ENCODE data around the gene FRA10AC1. TPM values are rescaled to one million over a fixed set of nuclear protein-coding genes. Genes with fewer than 3 reads are reported as not detected.
A peak's percentile ranks its signal among the peaks of the same experiment; 100 is the strongest.

The FRA10AC1 gene
- total RNA-seq, 6 experiments from 2014 or later, result 4.2 to 9.4 (median 6.6) TPM

DNA sequence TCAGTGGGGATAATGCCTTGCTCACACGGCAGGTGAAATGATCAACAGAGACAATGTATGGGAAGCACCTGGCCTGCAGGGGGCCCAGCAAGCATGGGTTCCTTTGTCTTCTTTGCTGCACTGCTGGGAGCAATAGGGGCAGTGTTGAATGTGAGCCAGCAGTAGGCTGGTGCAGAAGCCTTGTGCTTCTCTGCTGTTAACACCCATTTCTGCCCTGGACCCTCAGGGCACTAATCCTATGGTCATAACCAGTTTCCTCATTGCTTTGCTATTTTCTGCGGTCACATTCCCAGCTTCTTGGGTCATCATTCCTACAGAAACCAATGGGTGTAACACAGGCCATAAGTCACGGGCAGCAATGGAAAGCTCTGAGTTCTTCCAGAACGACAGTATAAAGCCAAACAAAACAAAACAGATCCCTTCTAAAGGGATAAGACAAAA lies 44.5 kb upstream of the FRA10AC1 start:
- ATAC-seq (peak; percentile 61 to 77 (median 62)), DNase-seq (peak in 2 of 3 donors; percentile 33 to 53)
- Histone ChIP-seq H3K4me1 (peaks cover 0 to 3% (median 1%) of the 10 kb centered on the region in 4 donors), H3K4me3 (no peak overlapping the region), H3K36me3 (no peaks in the 10 kb centered on the region), H3K27ac (no peak overlapping the region), H3K27me3 (no peaks in the 10 kb centered on the region), H3K9me3 (no peaks in the 10 kb centered on the region)
- WGBS (ENCODE audit: insufficient coverage, low coverage, low lambda C conversion rate, missing lambda C conversion rate), result 49% methylated on average over 4 of the region's 4 CpGs
- TF ChIP-seq, protein P1, sequence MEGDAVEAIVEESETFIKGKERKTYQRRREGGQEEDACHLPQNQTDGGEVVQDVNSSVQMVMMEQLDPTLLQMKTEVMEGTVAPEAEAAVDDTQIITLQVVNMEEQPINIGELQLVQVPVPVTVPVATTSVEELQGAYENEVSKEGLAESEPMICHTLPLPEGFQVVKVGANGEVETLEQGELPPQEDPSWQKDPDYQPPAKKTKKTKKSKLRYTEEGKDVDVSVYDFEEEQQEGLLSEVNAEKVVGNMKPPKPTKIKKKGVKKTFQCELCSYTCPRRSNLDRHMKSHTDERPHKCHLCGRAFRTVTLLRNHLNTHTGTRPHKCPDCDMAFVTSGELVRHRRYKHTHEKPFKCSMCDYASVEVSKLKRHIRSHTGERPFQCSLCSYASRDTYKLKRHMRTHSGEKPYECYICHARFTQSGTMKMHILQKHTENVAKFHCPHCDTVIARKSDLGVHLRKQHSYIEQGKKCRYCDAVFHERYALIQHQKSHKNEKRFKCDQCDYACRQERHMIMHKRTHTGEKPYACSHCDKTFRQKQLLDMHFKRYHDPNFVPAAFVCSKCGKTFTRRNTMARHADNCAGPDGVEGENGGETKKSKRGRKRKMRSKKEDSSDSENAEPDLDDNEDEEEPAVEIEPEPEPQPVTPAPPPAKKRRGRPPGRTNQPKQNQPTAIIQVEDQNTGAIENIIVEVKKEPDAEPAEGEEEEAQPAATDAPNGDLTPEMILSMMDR (IDR thresholded peaks at IDR 0.05), result peak; percentile 37 to 55 (median 44)
- TF ChIP-seq POLR2A (IDR thresholded peaks at IDR 0.05), result no peak
- intact Hi-C loops (cut with DNase I), result loop anchor here in 1 of 2 donors (10.0 kb wide), 1 partner anchor 68 kb away; no protein-coding TSS in a partner anchor

DNA sequence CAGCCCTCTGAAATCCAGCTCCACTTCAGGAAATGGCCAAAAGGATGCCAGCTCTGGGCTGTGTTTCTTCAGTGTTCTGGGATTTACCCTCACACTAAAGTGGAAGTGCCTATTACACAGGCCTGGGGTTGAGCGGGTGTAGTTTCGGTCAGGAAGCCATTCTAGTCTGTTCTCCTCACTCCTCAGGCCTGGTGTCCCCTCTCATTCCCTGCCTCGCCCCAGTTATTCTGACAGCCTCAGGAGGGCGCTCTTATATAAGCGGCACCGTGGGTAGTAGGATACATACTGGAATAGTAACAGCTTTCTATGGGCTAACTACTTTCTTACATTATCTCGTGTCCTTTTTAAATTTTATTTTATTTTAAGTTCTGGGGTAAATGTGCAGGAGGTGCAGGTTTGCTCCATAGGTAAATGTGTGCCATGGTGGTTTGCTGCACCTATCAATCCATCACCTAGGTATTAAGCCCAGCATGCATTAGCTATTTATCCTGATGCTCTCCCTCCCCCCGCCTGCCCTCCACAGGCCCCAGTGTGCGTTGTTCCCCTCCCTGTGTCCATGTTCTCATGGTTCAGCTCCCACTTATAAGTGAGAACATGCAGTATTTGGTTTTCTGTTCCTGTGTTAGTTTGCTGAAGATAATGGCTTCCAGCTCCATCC lies 43.1 kb upstream of the FRA10AC1 start:
- H3K27me3 ChIP-seq, result no peaks in the 10 kb centered on the region
- H3K27ac ChIP-seq, result no peak overlapping the region
- ATAC-seq (peak; percentile 91 to 94 (median 92)), DNase-seq (peak in 2 of 3 donors; percentile 35 to 56)
- no peaks in the 10 kb centered on the region for H3K36me3 ChIP-seq
- no peaks in the 10 kb centered on the region for H3K4me1 ChIP-seq
- no peak overlapping the region for H3K4me3 ChIP-seq
- WGBS (ENCODE audit: insufficient coverage, low coverage, low lambda C conversion rate, missing lambda C conversion rate), result 23% methylated on average over 7 of the region's 9 CpGs
- no peak for TF ChIP-seq POLR2A (IDR thresholded peaks at IDR 0.05)
- TF ChIP-seq, protein P1 (IDR thresholded peaks at IDR 0.05), result peak; percentile 50 to 73 (median 56)
- intact Hi-C loops (cut with DNase I), result loop anchor here in 1 of 2 donors (10.0 kb wide), 1 partner anchor 69 kb away; no protein-coding TSS in a partner anchor
- no peaks in the 10 kb centered on the region for H3K9me3 ChIP-seq

DNA sequence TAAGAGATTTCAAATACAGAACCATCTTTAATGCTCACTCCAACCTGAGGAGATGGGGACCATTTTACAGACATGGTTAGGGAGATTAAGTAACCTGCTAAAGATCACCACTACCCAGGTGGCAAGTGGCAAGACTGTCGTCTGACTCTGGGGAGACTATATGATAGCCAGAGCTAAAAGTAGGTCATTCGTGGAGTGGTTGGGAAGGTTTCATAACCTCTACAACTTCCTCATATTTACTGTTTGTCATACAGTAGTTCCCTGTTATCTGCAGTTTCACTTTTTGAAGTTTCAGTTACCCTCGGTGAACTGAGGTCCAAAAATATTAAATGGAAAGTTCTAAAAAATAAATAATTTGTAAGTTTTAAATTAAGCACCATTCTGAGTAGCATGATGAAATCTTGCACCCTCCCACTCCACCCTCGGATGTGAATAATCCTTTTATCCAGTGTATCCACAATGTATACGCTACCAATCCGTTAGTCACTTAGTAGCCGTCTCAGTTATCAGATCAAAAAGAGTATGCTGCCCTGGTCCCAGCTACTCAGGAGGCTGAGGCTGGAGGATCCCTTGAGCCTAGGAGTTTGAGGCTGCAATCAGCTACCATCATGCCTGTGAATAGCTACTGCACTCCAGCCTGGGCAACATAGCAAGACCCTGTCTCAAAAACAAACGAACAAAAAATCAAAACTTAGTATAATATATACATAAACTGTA lies 40.4 kb upstream of the FRA10AC1 start:
- Histone ChIP-seq H3K4me1 (no peaks in the 10 kb centered on the region), H3K36me3 (no peaks in the 10 kb centered on the region), H3K4me3 (no peak overlapping the region), H3K27ac (no peak overlapping the region), H3K9me3 (no peaks in the 10 kb centered on the region), H3K27me3 (no peaks in the 10 kb centered on the region)
- 49% methylated on average over 8 of the region's 8 CpGs for WGBS (ENCODE audit: insufficient coverage, low coverage, low lambda C conversion rate, missing lambda C conversion rate)
- TF ChIP-seq POLR2A (IDR thresholded peaks at IDR 0.05), result no peak
- TF ChIP-seq, protein P1 (IDR thresholded peaks at IDR 0.05), result no peak
- intact Hi-C loops (cut with DNase I), result loop anchor here in 1 of 2 donors (10.0 kb wide), 1 partner anchor 72 kb away; no protein-coding TSS in a partner anchor
- DNase-seq (no peak), ATAC-seq (peak; percentile 34 to 78 (median 56))

DNA sequence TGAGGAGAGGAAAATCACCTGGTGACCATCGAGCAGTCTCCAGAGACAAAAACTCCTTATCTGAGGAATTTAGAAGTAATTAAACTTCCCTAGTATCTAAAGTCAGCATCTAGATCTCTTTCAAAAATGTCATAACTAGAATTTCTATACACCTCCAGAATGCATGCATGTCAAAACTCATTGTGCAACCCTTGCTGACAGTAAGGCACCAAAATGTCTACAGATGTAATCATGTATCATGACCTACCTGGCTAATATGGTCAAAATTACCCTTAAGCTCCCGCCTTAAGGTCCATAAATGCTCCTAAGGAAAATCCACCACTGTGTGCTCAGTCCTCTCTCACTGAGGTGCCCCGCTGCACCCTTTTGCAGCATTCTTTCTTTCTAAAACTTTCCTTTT lies 39.0 kb upstream of the FRA10AC1 start:
- Histone ChIP-seq H3K4me3 (no peak overlapping the region), H3K9me3 (no peaks in the 10 kb centered on the region), H3K27me3 (no peaks in the 10 kb centered on the region), H3K36me3 (no peaks in the 10 kb centered on the region), H3K27ac (no peak overlapping the region), H3K4me1 (no peaks in the 10 kb centered on the region)
- intact Hi-C loops (cut with DNase I), result loop anchor here in 1 of 2 donors (10.0 kb wide), 1 partner anchor 73 kb away; no protein-coding TSS in a partner anchor
- TF ChIP-seq, protein P1 (IDR thresholded peaks at IDR 0.05), result no peak
- TF ChIP-seq POLR2A (IDR thresholded peaks at IDR 0.05), result no peak
- 72% methylated on average over 2 of the region's 3 CpGs for WGBS (ENCODE audit: insufficient coverage, low coverage, low lambda C conversion rate, missing lambda C conversion rate)
- ATAC-seq, result no peak
- DNase-seq, result no peak

All from right lobe of liver (tissue), 6 donors.